DMS 273 (cell line): Measurements from ENCODE around the gene SLC14A1.
A peak's percentile ranks its signal among the peaks of the same experiment; 100 is the strongest.

Experiments used
- DNase-seq: peaks from one replicate; lab custom pipeline; 2025; ENCODE audit not compliant: unreplicated experiment; lab: John Stamatoyannopoulos, UW

SLC14A1 gene

GRCh38 chr18:45722899-45723298 lies 1.1 kb upstream of the SLC14A1 start:
- DNase-seq = peak; percentile 90

- DNase-seq = no peak
Observed at GRCh38 chr18:45724601-45725000, 620 bp downstream of the SLC14A1 start.

GRCh38 chr18:45725336-45725735 lies 1.4 kb downstream of the SLC14A1 start:
- DNase-seq = no peak

GRCh38 chr18:45726603-45727002 lies 2.6 kb downstream of the SLC14A1 start:
- DNase-seq = peak; percentile 76

- DNase-seq = peak; percentile 29
Observed at GRCh38 chr18:45727068-45727467, 3.1 kb downstream of the SLC14A1 start.

- DNase-seq = no peak
Observed at GRCh38 chr18:45728336-45729010, 4.5 kb downstream of the SLC14A1 start.

GRCh38 chr18:45730832-45731575 lies 7.0 kb downstream of the SLC14A1 start:
- no peak for DNase-seq

- DNase-seq = no peak
Observed at GRCh38 chr18:45731716-45732115, 7.7 kb downstream of the SLC14A1 start.

- no peak for DNase-seq
Observed at GRCh38 chr18:45733535-45733934, 9.6 kb downstream of the SLC14A1 start.

- DNase-seq = no peak
Observed at GRCh38 chr18:45734505-45734904, 10.5 kb downstream of the SLC14A1 start.

GRCh38 chr18:45734944-45735343 lies 11.0 kb downstream of the SLC14A1 start:
- no peak for DNase-seq

GRCh38 chr18:45738660-45739059 lies 14.7 kb downstream of the SLC14A1 start:
- DNase-seq = no peak

GRCh38 chr18:45739268-45739667 lies 15.3 kb downstream of the SLC14A1 start:
- DNase-seq = no peak

GRCh38 chr18:45739848-45740247 lies 15.9 kb downstream of the SLC14A1 start:
- DNase-seq = no peak

GRCh38 chr18:45741056-45741455 lies 17.1 kb downstream of the SLC14A1 start:
- no peak for DNase-seq

GRCh38 chr18:45745817-45746461 lies 22.0 kb downstream of the SLC14A1 start:
- no peak for DNase-seq

- DNase-seq = no peak
Observed at GRCh38 chr18:45748501-45748900, 24.5 kb downstream of the SLC14A1 start.

- DNase-seq = no peak
Observed at GRCh38 chr18:45749918-45750689, 26.1 kb downstream of the SLC14A1 start.

GRCh38 chr18:45751766-45752165 lies 27.8 kb downstream of the SLC14A1 start:
- no peak for DNase-seq

- DNase-seq = no peak
Observed at GRCh38 chr18:45752681-45753080, 28.7 kb downstream of the SLC14A1 start.

GRCh38 chr18:45753286-45753685 lies 29.3 kb downstream of the SLC14A1 start:
- DNase-seq = no peak
